OCI-LY3 (cell line): Measurements from ENCODE around the gene KCNQ1.

ENCODE experiments used
- H2AFZ ChIP-seq: fragments of 200-600, 300-600 bp; shearing (Covaris generic); 2 replicates; pipeline ENCODE4 v1.6.0; 2014; ENCODE audit warnings: antibody characterized with exemption, low read depth, low read length
- H3K27ac ChIP-seq: fragments of 200-600, 300-600 bp; sonication (generic); 2 replicates; pipeline ENCODE4 v1.5.1; 2014; ENCODE audit warnings: mild to moderate bottlenecking, low read length, moderate library complexity, mixed read lengths
- H3K27me3 ChIP-seq: fragments of 200-600, 300-600 bp; sonication (generic); 2 replicates; pipeline ENCODE4 v1.6.1; 2014; ENCODE audit warnings: low read depth, low read length, mixed read lengths
- H3K36me3 ChIP-seq: fragments of 200-600, 300-600 bp; sonication (generic); replicated peaks from 2 replicates; pipeline ENCODE3; 2014; ENCODE audit warnings: low read depth, low read length, mixed read lengths
- H3K4me1 ChIP-seq: fragments of 300-600, 200-600 bp; sonication (generic); 2 replicates; pipeline ENCODE4 v1.6.1; 2014; ENCODE audit warnings: low read length, mixed read lengths
- H3K4me2 ChIP-seq: fragments of 200-600, 300-600 bp; sonication (generic); 2 replicates; pipeline ENCODE4 v1.6.1; 2014; ENCODE audit warnings: low read length, mixed read lengths
- H3K4me3 ChIP-seq: fragments of 300-600, 200-600 bp; sonication (generic); 2 replicates; pipeline ENCODE4 v1.5.1; 2014; ENCODE audit warnings: antibody characterized with exemption, mild to moderate bottlenecking, low read length, moderate library complexity
- H3K79me2 ChIP-seq: fragments of 300-600, 200-600 bp; shearing (Covaris generic); 2 replicates; pipeline ENCODE4 v1.6.1; 2014; ENCODE audit warnings: mild to moderate bottlenecking, low read length, mixed read lengths
- H3K9ac ChIP-seq: fragments of 300-600, 200-600 bp; shearing (Covaris generic); 2 replicates; pipeline ENCODE4 v1.6.0; 2014; ENCODE audit warnings: mild to moderate bottlenecking, low read length, moderate library complexity
- H3K9me3 ChIP-seq: fragments of 200-600, 300-600 bp; shearing (Covaris generic); 2 replicates; pipeline ENCODE4 v1.6.1; 2014; ENCODE audit warnings: low read length, mixed read lengths; ENCODE audit not compliant: insufficient read depth
- H4K20me1 ChIP-seq: fragments of 200-600, 300-600 bp; sonication (generic); 2 replicates; pipeline ENCODE4 v1.6.1; 2016; ENCODE audit warnings: low read length, mixed read lengths; ENCODE audit not compliant: insufficient read depth
- EZH2phosphoT487 ChIP-seq: fragments of 200-600 bp; shearing (Covaris generic); IDR thresholded peaks from 2 replicates; pipeline ENCODE4 v1.6.1; 2018; ENCODE audit warnings: antibody characterized with exemption, mixed run types, low read depth
- TF ChIP-seq, protein P1 (sequence below): fragments of 200-600, 300-600 bp; sonication (generic); IDR thresholded peaks from 2 replicates; pipeline ENCODE4 v1.5.1; 2014; ENCODE audit warnings: antibody characterized with exemption, low read length, low read depth

KCNQ1 gene

DNA sequence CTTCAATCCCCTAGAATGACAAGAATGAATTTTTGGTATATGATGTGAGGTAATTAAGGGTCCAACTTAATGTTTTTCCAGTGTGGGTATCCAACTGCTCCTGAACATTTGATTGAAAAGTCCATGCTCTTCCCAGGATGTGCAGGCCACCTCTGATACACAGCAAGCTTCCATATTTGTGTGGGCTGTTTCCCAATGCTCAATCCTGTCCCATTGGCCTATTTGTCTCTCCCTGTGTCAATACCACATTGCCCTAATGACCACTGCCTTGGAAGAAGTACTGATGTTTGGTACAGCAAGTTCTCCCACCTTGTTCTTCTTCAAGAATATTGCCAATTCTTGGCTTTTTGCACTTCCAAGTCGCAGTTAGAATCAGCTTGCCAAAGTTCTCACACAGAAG, 212.1 kb downstream of the KCNQ1 start:
- Histone ChIP-seq H3K4me3 (no peak overlapping the region), H3K36me3 (peaks cover 4% of the 10 kb centered on the region), H3K79me2 (no peaks in the 10 kb centered on the region), H3K9ac (no peak overlapping the region), H3K27me3 (no peaks in the 10 kb centered on the region), H4K20me1 (no peaks in the 10 kb centered on the region), H3K4me1 (no peaks in the 10 kb centered on the region), H3K9me3 (peaks cover 16% of the 10 kb centered on the region), H2AFZ (no peak overlapping the region), H3K27ac (no peak overlapping the region), H3K4me2 (no peak overlapping the region)
- TF ChIP-seq, protein P1, sequence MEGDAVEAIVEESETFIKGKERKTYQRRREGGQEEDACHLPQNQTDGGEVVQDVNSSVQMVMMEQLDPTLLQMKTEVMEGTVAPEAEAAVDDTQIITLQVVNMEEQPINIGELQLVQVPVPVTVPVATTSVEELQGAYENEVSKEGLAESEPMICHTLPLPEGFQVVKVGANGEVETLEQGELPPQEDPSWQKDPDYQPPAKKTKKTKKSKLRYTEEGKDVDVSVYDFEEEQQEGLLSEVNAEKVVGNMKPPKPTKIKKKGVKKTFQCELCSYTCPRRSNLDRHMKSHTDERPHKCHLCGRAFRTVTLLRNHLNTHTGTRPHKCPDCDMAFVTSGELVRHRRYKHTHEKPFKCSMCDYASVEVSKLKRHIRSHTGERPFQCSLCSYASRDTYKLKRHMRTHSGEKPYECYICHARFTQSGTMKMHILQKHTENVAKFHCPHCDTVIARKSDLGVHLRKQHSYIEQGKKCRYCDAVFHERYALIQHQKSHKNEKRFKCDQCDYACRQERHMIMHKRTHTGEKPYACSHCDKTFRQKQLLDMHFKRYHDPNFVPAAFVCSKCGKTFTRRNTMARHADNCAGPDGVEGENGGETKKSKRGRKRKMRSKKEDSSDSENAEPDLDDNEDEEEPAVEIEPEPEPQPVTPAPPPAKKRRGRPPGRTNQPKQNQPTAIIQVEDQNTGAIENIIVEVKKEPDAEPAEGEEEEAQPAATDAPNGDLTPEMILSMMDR: no peak
- TF ChIP-seq EZH2phosphoT487: no peak

- Histone ChIP-seq H3K27me3 (no peaks in the 10 kb centered on the region), H3K9me3 (peaks cover 11% of the 10 kb centered on the region)
Observed at GRCh38 chr11:2657697-2658284, 213.0 kb downstream of the KCNQ1 start.

DNA sequence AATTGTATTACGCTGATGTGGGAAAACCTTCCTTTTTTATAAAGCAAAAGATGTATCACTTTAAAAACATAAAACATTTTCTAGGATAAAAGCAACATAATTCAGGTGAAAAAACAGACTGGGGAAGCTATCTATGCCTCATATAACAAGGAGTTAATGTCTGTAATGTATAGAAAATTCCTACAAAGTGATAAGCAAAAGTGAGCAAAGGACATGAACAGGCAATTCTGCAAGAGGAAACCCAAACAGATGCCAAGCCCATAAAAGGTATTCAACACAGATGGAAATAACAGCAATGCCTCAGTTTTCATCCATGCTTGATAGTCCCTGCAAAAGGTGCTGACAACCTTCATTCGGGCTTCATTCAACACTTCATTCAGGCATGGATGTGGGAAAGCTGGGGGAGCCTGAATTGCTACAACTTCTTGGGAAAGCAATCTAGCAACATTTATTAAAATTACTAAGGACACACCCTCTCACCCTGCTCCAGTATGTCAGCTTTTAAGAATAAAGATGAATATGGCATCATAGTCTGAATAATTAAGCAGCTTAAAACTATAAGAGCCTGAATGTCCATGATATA, 215.6 kb downstream of the KCNQ1 start:
- no peaks in the 10 kb centered on the region for H3K79me2 ChIP-seq
- H3K4me2 ChIP-seq: no peak overlapping the region
- no peaks in the 10 kb centered on the region for H3K27me3 ChIP-seq
- no peak overlapping the region for H3K9ac ChIP-seq
- H2AFZ ChIP-seq: no peak overlapping the region
- TF ChIP-seq, protein P1: no peak
- no peak for TF ChIP-seq EZH2phosphoT487
- no peak overlapping the region for H3K27ac ChIP-seq
- no peaks in the 10 kb centered on the region for H4K20me1 ChIP-seq
- no peak overlapping the region for H3K4me3 ChIP-seq
- peaks cover 11% of the 10 kb centered on the region; the same call in 1 of the 2 replicates for H3K9me3 ChIP-seq
- H3K36me3 ChIP-seq: peaks cover 18% of the 10 kb centered on the region
- no peaks in the 10 kb centered on the region for H3K4me1 ChIP-seq

More at GRCh38 chr11:2657697-2658284, 213.0 kb downstream of the KCNQ1 start:
- no peaks in the 10 kb centered on the region for H4K20me1 ChIP-seq
- H3K79me2 ChIP-seq: no peaks in the 10 kb centered on the region
- no peak for TF ChIP-seq EZH2phosphoT487
- TF ChIP-seq, protein P1: no peak
- no peaks in the 10 kb centered on the region for H3K4me1 ChIP-seq
- peaks cover 5% of the 10 kb centered on the region for H3K36me3 ChIP-seq
- no peak overlapping the region for H3K4me2 ChIP-seq
- H3K27ac ChIP-seq: no peak overlapping the region
- no peak overlapping the region for H3K4me3 ChIP-seq
- no peak overlapping the region for H2AFZ ChIP-seq
- no peak overlapping the region for H3K9ac ChIP-seq

DNA sequence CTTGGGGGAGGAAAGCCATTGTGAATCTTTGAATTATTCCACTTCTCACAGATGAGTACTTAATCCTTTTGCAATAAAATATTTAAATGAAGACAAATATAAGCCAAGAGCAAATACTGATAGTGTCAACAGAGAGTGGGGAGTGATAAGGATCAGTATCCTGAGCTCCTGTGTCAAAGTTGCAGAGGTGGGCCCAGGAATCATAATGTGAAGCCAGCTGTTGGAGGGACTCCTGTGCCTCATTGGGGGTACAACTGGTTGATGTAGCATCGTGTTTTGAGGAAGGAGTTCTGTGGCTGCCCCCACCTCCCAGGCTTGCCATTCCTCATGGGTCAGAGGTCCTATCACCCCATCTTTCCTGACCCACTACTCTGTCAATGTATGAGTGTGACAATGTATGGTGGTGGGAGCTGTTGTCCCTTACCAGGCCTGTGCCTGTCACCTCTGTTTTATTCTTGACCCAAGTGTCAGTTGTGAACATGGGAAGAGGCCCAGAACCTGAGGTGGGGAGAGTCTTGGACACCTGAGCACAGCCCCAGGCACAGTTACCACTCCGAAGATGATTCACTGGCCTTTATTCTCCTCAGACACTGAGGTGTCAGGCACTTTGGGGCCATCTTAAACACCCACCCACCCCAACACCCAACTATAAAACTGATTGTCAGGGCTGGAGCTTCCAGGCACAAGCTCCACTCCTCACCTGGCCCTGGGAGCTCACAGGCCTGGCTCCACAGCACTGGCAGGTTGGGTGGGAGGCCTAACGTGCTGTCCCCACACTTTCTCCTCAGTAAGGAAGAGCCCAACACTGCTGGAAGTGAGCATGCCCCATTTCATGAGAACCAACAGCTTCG, 216.6 kb downstream of the KCNQ1 start:
- Histone ChIP-seq H3K4me1 (no peaks in the 10 kb centered on the region), H3K27ac (no peak overlapping the region), H3K4me2 (no peak overlapping the region), H3K36me3 (peaks cover 18% of the 10 kb centered on the region), H3K79me2 (no peaks in the 10 kb centered on the region), H2AFZ (no peak overlapping the region), H3K4me3 (no peak overlapping the region), H3K9me3 (peaks cover 11% of the 10 kb centered on the region; the same call in 1 of the 2 replicates), H3K9ac (no peak overlapping the region), H3K27me3 (no peaks in the 10 kb centered on the region), H4K20me1 (no peaks in the 10 kb centered on the region)
- TF ChIP-seq, protein P1: no peak
- no peak for TF ChIP-seq EZH2phosphoT487
